ENCODE data around the gene GLUL.

GLUL gene

GRCh38 chr1:182400567-182400966 lies 9.0 kb upstream of the GLUL start, which contains the start of gene TEDDM1:
TEDDM1 (minus strand) TSS chr1:182400667; CDS start chr1:182400485, 182 bp downstream.
- Histone ChIP-seq H3F3A (ENCODE audit: insufficient read depth) (no peaks in the 10 kb centered on the region), H3K27me3 (ENCODE audit: low read length) (no peaks in the 10 kb centered on the region), H3K9me3 (ENCODE audit: insufficient read depth, low read length) (no peaks in the 10 kb centered on the region), H3K4me3 (ENCODE audit: insufficient read depth, low read length, poor library complexity, severe bottlenecking) (no peak within 1 kb of the TSS), H3K9me2 (replicated peaks; ENCODE audit: insufficient read depth, low read length) (no peaks in the 10 kb centered on the region), H3K36me3 (ENCODE audit: low read length) (no peaks in the 10 kb centered on the region), H4K20me1 (ENCODE audit: low read depth, low read length) (no peaks in the 10 kb centered on the region), H3K9ac (ENCODE audit: low read length) (no peak within 1 kb of the TSS), H3K27ac (ENCODE audit: low read depth, low read length) (no peak within 1 kb of the TSS), H3K79me2 (ENCODE audit: insufficient read depth, low read length) (no peaks in the 10 kb centered on the region), H3K4me2 (ENCODE audit: low read depth, low read length, poor library complexity, severe bottlenecking) (no peak within 1 kb of the TSS), H2AFZ (ENCODE audit: low read depth, low read length, severe bottlenecking) (no peak within 1 kb of the TSS)
- TF ChIP-seq EZH2phosphoT487 (conservative IDR thresholded peaks at IDR 0.05; ENCODE audit: low read length) (no peak), CTCF (IDR thresholded peaks at IDR 0.05; ENCODE audit: insufficient read depth, low read length, poor library complexity, severe bottlenecking) (no peak)

- H3K79me2 ChIP-seq (ENCODE audit: insufficient read depth, low read length): no peaks in the 10 kb centered on the region
- no peaks in the 10 kb centered on the region for H3K9me2 ChIP-seq (replicated peaks; ENCODE audit: insufficient read depth, low read length)
- TF ChIP-seq EZH2phosphoT487 (conservative IDR thresholded peaks at IDR 0.05; ENCODE audit: low read length) (no peak), CTCF (IDR thresholded peaks at IDR 0.05; ENCODE audit: insufficient read depth, low read length, poor library complexity, severe bottlenecking) (no peak)
- H3K9ac ChIP-seq (ENCODE audit: low read length): no peak overlapping the region
- H3K4me3 ChIP-seq (ENCODE audit: insufficient read depth, low read length, poor library complexity, severe bottlenecking): no peak overlapping the region
- no peaks in the 10 kb centered on the region for H3K9me3 ChIP-seq (ENCODE audit: insufficient read depth, low read length)
- no peaks in the 10 kb centered on the region for H3F3A ChIP-seq (ENCODE audit: insufficient read depth)
- H2AFZ ChIP-seq (ENCODE audit: low read depth, low read length, severe bottlenecking): no peak overlapping the region
- no peaks in the 10 kb centered on the region for H3K27me3 ChIP-seq (ENCODE audit: low read length)
- no peaks in the 10 kb centered on the region for H3K36me3 ChIP-seq (ENCODE audit: low read length)
- no peaks in the 10 kb centered on the region for H4K20me1 ChIP-seq (ENCODE audit: low read depth, low read length)
- no peak overlapping the region for H3K4me2 ChIP-seq (ENCODE audit: low read depth, low read length, poor library complexity, severe bottlenecking)
- no peak overlapping the region for H3K27ac ChIP-seq (ENCODE audit: low read depth, low read length)
These were observed 6.2 kb upstream of the GLUL start for GRCh38 chr1:182397653-182398393.

DNA sequence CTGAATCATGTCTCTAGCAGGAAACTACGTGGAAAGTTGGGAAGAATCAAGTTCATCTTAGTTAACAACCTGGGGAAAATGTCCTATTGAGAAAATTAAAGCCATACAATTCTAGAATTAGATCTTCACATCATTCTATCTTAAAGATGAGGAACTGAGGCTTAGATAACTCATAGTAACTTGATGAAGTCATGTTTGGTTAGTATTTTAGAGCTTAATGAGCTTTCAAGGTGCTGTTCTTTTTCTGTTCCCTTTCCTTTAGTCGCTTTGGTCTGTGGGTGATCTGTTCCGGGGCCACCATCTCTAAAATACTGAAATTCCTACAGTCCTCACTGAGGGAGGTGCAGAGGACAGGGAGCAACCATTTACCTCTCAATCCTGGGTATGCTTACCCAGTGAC lies 4.3 kb upstream of the GLUL start:
- Histone ChIP-seq H4K20me1 (ENCODE audit: low read depth, low read length) (no peaks in the 10 kb centered on the region), H3K27ac (ENCODE audit: low read depth, low read length) (no peak overlapping the region), H3K9me2 (replicated peaks; ENCODE audit: insufficient read depth, low read length) (no peaks in the 10 kb centered on the region), H3K4me2 (ENCODE audit: low read depth, low read length, poor library complexity, severe bottlenecking) (no peak overlapping the region), H3K4me3 (ENCODE audit: insufficient read depth, low read length, poor library complexity, severe bottlenecking) (no peak overlapping the region), H2AFZ (ENCODE audit: low read depth, low read length, severe bottlenecking) (no peak overlapping the region), H3K36me3 (ENCODE audit: low read length) (no peaks in the 10 kb centered on the region), H3K9ac (ENCODE audit: low read length) (no peak overlapping the region), H3K27me3 (ENCODE audit: low read length) (no peaks in the 10 kb centered on the region), H3F3A (ENCODE audit: insufficient read depth) (no peaks in the 10 kb centered on the region), H3K9me3 (ENCODE audit: insufficient read depth, low read length) (no peaks in the 10 kb centered on the region), H3K79me2 (ENCODE audit: insufficient read depth, low read length) (no peaks in the 10 kb centered on the region)
- TF ChIP-seq CTCF (IDR thresholded peaks at IDR 0.05; ENCODE audit: insufficient read depth, low read length, poor library complexity, severe bottlenecking) (no peak), EZH2phosphoT487 (conservative IDR thresholded peaks at IDR 0.05; ENCODE audit: low read length) (no peak)
